NAMALWA (cell line): Measurements from ENCODE around the gene DBX2.
"Not testable (repeated sequence)": the region's sequence is repeated elsewhere in the genome, so short reads cannot be mapped to it uniquely, and the experiment has no call there.

Experiments
- DNase-seq: peaks from one replicate; pipeline ENCODE4 v3.0.0-alpha.2; 2015; ENCODE audit warnings: low spot score

Gene DBX2

GRCh38 chr12:45010059-45010458 lies 40.8 kb downstream of the DBX2 start:
- no peak for DNase-seq

DNA sequence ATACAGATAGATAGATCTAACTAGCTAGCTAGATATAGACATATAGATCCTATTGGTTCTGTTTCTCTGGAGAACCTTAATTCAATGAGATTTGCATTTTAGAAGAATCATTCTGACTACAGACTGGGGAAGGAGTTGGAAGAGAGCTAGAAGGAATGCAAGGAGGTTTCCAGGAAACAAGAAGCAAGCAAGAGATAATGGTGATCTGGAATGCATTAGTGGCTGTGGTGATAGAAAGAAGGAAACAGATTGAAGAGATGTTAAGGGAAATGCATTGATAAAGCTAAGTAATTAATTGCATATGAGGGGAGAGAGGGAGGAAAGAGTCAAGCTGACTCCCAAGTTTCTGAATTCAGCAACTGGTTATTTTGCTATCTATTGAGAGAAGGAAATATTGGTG lies 42.7 kb downstream of the DBX2 start:
- DNase-seq: no peak

- DNase-seq: no peak
Observed at GRCh38 chr12:44999355-44999754, 51.5 kb downstream of the DBX2 start.

GRCh38 chr12:44993161-44993560 lies 57.7 kb downstream of the DBX2 start:
- DNase-seq: no peak

DNA sequence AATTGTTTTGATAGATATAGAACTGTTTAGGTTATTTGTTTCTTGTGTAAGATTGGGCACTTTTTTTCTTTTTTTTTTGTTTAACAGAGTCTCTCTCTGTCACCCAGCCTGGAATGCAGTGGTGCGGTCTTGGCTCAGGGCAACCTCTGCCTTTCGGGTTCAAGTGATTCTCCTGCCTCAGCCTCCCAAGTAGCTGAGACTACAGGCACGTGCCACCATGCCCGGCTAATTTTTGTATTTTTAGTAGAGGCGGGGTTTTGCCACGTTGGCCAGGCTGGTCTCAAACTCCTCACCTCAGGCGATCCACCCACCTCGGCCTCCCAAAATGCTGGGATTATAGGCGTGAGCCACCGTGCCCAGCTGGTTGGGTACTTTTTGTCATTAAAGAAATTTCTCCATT lies 66.0 kb downstream of the DBX2 start:
- not testable (repeated sequence) for DNase-seq

DNA sequence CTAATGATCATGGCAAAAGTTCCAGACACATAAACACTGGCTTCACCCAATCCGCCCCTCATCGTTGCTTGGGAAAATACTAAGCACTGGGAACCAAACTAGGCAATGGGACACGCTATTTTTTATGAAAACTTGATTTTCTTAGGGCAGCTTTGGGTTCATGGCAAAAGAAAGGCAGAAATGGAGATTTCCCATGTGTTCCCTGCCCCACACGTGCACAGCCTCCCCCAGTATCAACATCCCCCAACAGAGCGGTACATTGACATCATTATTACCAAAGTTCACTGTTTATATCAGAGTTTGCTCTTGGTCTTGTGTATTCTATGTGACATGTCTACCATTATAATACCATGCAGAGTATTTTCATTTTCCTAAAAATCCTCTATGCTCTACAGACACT lies 71.0 kb downstream of the DBX2 start:
- no peak for DNase-seq

DNA sequence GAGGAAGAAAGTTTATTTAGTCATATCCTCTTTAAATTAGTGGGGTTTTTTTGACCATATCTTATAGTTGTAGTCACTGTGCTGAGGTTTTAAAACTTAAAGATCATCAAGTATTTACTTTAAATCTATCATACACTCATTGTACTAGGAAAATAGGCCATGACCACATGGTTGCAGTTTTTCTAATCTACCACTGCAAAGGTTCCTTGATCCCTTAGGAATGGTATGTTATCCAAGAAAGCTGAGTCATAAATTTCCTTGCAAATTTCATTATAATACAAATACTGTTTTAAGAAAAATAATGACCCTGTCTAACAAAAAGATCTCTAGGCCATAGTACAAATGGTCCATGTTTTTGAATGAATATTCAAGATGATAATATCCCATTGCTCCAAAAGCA lies 74.7 kb downstream of the DBX2 start:
- DNase-seq: no peak

GRCh38 chr12:44972746-44973421 lies 78.0 kb downstream of the DBX2 start:
- DNase-seq: peak; percentile 70

DNA sequence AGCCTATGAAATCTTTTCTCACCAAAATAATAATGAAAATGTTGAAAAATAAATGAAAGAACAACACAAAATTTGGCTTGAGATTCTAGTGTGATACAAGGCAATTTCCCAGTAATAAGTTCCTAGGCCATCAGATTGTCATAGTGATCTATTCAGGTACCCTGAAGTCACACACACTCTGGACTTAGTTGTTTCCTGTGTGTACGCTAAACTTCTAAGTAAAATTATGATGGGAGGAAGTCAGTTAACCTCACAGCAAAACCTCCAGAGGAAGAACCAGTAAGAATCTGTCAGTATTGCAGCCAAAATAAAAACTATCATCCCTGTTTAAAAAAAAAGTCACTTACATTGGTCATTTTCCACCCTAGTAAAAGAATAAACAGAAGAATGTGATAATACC lies 81.9 kb downstream of the DBX2 start:
- DNase-seq: no peak
